ENCODE results near the gene SNAPC2. TPM values are rescaled to one million over a fixed set of nuclear protein-coding genes. Genes with fewer than 3 reads are reported as not detected.
A peak's percentile ranks its signal among the peaks of the same experiment; 100 is the strongest.
"Not testable (repeated sequence)": the region's sequence is repeated elsewhere in the genome, so short reads cannot be mapped to it uniquely, and the experiment has no call there.

SNAPC2 gene
- total and polyA plus RNA-seq, 4 donors, result 5.7 to 27.1 (median 16.1) TPM

DNA sequence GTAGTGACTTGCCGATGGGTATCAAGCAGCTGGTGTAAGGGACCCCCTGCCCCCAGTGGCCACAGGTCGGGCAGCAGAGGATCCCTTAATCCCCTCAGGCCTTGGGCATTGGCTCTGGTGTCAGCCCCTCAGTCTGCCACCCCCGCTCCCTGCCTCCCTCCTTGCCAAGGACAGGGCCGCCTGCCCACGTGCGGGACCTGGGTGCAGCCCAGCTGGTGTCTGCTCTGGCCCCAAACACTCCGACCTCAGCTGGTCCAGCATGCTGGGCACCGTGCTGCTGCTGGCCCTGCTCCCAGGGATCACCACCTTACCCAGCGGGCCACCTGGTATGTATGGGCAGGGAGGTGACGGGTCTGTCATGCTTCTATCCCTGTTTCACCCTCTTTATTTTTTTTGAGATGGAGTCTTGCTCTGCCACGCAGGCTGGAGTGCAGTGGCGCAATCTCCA lies 5.5 kb upstream of the SNAPC2 start, which contains the start of gene TGFBR3L:
TSS of gene TGFBR3L (plus strand) at position 233 of the 448 bp plus-strand sequence.
- no peak within 1 kb of the TSS for H3K4me3 ChIP-seq (ENCODE audit: low read depth, low read length)
- H3K27ac ChIP-seq (ENCODE audit: low read depth, low read length), result no peak within 1 kb of the TSS
- WGBS (ENCODE audit: insufficient coverage), result 75% methylated on average over 9 of the region's 12 CpGs
- H3K9me3 ChIP-seq (ENCODE audit: control insufficient read depth, insufficient read depth, low read length), result no peaks in the 10 kb centered on the region
- H3K36me3 ChIP-seq (ENCODE audit: control insufficient read depth, insufficient read depth, low read length), result peaks cover 54% of the 10 kb centered on the region
- H3K4me1 ChIP-seq (ENCODE audit: control insufficient read depth, insufficient read depth, low read length), result peaks cover 31% of the 10 kb centered on the region
- DNase-seq (ENCODE audit: low read depth in 4 of 6, low spot score in 6 of 6), result no peak
- peaks cover 44% of the 10 kb centered on the region for H3K27me3 ChIP-seq (ENCODE audit: control insufficient read depth, insufficient read depth, low read length)

DNA sequence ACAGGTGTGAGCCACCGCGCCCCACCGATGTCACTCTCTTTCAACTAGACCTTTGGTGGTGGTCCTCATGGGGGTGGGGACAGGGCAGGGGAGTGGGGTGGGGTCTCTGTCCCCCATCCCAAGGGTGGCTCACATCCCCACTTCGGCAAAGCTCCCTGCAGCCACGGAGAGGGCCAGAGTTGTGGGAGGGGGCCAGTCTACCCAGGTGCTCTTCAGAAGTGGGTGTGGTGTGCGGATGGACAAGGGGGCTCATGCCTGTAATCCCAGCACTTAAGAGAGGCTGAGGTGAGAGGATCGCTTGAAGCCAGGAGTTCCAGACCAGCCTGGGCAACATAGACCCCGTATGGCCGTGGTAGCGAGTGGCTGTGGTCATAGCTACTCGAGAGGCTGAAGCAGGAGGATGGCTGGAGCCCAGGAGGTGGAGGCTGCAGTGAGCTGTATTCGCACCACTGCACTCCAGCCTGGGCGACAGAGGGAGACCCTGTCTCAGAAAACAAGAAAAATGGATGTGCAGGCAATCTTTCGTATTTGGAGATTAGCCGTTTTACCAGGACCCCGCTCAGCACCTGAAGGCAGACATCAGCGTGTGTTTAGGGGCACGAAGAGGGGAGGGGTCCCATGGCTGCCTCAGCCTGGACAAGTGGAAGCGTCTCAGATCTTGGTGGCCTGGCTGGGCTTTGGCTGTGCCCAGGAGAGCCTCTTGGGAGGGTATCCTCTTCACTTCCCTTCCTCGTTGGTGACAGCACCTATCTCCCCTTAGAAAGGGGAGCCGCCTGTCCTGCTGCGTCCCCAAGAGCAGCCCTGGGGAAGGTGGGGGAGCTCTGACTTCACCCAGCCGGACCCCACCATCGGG lies 4.7 kb upstream of the SNAPC2 start:
- H3K4me1 ChIP-seq (ENCODE audit: control insufficient read depth, insufficient read depth, low read length), result peaks cover 36% of the 10 kb centered on the region
- peaks cover 47% of the 10 kb centered on the region for H3K27me3 ChIP-seq (ENCODE audit: control insufficient read depth, insufficient read depth, low read length)
- no peaks in the 10 kb centered on the region for H3K9me3 ChIP-seq (ENCODE audit: control insufficient read depth, insufficient read depth, low read length)
- no peak overlapping the region for H3K27ac ChIP-seq (ENCODE audit: low read depth, low read length)
- DNase-seq (ENCODE audit: low read depth in 4 of 6, low spot score in 6 of 6), result no peak
- H3K36me3 ChIP-seq (ENCODE audit: control insufficient read depth, insufficient read depth, low read length), result peaks cover 46% of the 10 kb centered on the region
- 58% methylated on average over 21 of the region's 24 CpGs for WGBS (ENCODE audit: insufficient coverage)
- H3K4me3 ChIP-seq (ENCODE audit: low read depth, low read length), result no peak overlapping the region

DNA sequence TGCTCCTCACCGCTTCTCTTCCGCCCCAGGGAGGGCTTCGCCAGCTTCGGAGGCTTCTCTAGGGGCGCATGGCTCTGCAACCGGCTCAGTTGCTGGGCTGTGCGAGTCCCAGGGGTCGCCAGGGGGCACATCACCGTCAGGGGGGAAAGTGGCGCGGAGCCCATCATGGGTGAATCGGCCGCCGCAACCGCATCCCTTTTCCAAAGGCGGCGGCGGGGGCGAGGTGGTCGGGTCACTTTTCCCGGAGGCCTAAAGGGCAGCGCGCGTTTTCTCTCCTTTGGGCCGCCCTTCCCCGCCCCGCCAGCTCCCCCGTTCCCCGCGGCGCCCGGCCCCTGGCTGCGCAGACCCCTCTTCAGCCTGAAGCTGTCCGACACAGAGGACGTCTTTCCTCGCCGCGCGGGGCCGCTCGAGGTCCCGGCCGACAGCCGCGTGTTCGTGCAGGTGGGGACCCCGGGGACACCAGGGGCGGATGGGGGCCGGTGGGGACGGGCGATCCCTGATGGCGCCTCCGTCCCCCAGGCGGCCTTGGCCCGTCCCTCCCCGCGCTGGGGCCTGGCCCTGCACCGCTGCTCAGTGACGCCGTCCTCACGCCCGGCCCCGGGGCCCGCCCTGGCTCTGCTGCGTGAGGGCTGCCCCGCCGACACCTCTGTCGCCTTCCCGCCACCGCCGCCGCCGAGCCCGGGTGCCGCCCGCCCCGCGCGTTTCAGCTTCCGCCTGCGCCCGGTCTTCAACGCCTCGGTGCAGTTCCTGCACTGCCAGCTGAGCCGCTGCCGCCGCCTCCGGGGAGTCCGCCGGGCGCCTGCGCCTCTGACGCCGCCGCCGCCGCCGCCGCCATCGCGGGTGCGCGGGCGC lies 3.8 kb upstream of the SNAPC2 start:
- no peaks in the 10 kb centered on the region for H3K9me3 ChIP-seq (ENCODE audit: control insufficient read depth, insufficient read depth, low read length)
- under 1% methylated on average over 104 of the region's 104 CpGs for WGBS (ENCODE audit: insufficient coverage)
- H3K4me1 ChIP-seq (ENCODE audit: control insufficient read depth, insufficient read depth, low read length), result peaks cover 43% of the 10 kb centered on the region
- H3K27ac ChIP-seq (ENCODE audit: low read depth, low read length), result no peak overlapping the region
- H3K4me3 ChIP-seq (ENCODE audit: low read depth, low read length), result no peak overlapping the region
- peaks cover 47% of the 10 kb centered on the region for H3K27me3 ChIP-seq (ENCODE audit: control insufficient read depth, insufficient read depth, low read length)
- no peak for DNase-seq (ENCODE audit: low read depth in 4 of 6, low spot score in 6 of 6)
- peaks cover 40% of the 10 kb centered on the region for H3K36me3 ChIP-seq (ENCODE audit: control insufficient read depth, insufficient read depth, low read length)

DNA sequence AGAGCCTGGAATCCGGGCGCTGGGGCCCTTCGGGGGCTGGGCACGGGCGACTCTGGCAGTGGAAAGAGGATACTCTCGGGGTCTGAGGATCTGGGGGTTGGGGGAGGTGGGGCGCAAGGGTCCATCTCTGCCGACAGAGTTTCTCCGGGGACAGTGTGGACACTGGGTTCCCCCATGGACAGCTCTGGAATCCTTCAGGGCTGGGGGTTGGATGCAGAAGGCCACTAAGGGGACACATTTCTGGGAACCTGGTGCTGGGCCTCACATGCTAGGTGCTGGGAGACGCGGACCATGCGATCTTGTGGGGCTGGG lies 3.2 kb upstream of the SNAPC2 start:
- H3K36me3 ChIP-seq (ENCODE audit: control insufficient read depth, insufficient read depth, low read length), result peaks cover 40% of the 10 kb centered on the region
- H3K27me3 ChIP-seq (ENCODE audit: control insufficient read depth, insufficient read depth, low read length), result peaks cover 47% of the 10 kb centered on the region
- H3K4me1 ChIP-seq (ENCODE audit: control insufficient read depth, insufficient read depth, low read length), result peaks cover 49% of the 10 kb centered on the region
- H3K4me3 ChIP-seq (ENCODE audit: low read depth, low read length), result no peak overlapping the region
- no peak for DNase-seq (ENCODE audit: low read depth in 4 of 6, low spot score in 6 of 6)
- WGBS (ENCODE audit: insufficient coverage), result 2% methylated on average over 12 of the region's 12 CpGs
- no peaks in the 10 kb centered on the region for H3K9me3 ChIP-seq (ENCODE audit: control insufficient read depth, insufficient read depth, low read length)
- no peak overlapping the region for H3K27ac ChIP-seq (ENCODE audit: low read depth, low read length)

GRCh38 chr19:7917267-7918061 lies 2.7 kb upstream of the SNAPC2 start:
- no peak overlapping the region for H3K27ac ChIP-seq (ENCODE audit: low read depth, low read length)
- H3K4me1 ChIP-seq (ENCODE audit: control insufficient read depth, insufficient read depth, low read length), result peaks cover 54% of the 10 kb centered on the region
- DNase-seq (ENCODE audit: low read depth in 4 of 6, low spot score in 6 of 6), result peak in 2 of 6 donors; percentile 38 to 56
- WGBS (ENCODE audit: insufficient coverage), result 1% methylated on average over 70 of the region's 71 CpGs
- peaks cover 40% of the 10 kb centered on the region for H3K36me3 ChIP-seq (ENCODE audit: control insufficient read depth, insufficient read depth, low read length)
- no peaks in the 10 kb centered on the region for H3K9me3 ChIP-seq (ENCODE audit: control insufficient read depth, insufficient read depth, low read length)
- peaks cover 47% of the 10 kb centered on the region for H3K27me3 ChIP-seq (ENCODE audit: control insufficient read depth, insufficient read depth, low read length)
- H3K4me3 ChIP-seq (ENCODE audit: low read depth, low read length), result no peak overlapping the region

- not testable (repeated sequence) for H3K27ac ChIP-seq (ENCODE audit: low read depth, low read length); H3K4me3 ChIP-seq (ENCODE audit: low read depth, low read length); DNase-seq (ENCODE audit: low read depth in 4 of 6, low spot score in 6 of 6); H3K9me3 ChIP-seq (ENCODE audit: control insufficient read depth, insufficient read depth, low read length)
- peaks cover 47% of the 10 kb centered on the region for H3K27me3 ChIP-seq (ENCODE audit: control insufficient read depth, insufficient read depth, low read length)
- peaks cover 59% of the 10 kb centered on the region for H3K4me1 ChIP-seq (ENCODE audit: control insufficient read depth, insufficient read depth, low read length)
- peaks cover 40% of the 10 kb centered on the region for H3K36me3 ChIP-seq (ENCODE audit: control insufficient read depth, insufficient read depth, low read length)
- WGBS (ENCODE audit: insufficient coverage), result 31% methylated on average over 17 of the region's 29 CpGs
These were observed 2.0 kb upstream of the SNAPC2 start for GRCh38 chr19:7918062-7918614.

DNA sequence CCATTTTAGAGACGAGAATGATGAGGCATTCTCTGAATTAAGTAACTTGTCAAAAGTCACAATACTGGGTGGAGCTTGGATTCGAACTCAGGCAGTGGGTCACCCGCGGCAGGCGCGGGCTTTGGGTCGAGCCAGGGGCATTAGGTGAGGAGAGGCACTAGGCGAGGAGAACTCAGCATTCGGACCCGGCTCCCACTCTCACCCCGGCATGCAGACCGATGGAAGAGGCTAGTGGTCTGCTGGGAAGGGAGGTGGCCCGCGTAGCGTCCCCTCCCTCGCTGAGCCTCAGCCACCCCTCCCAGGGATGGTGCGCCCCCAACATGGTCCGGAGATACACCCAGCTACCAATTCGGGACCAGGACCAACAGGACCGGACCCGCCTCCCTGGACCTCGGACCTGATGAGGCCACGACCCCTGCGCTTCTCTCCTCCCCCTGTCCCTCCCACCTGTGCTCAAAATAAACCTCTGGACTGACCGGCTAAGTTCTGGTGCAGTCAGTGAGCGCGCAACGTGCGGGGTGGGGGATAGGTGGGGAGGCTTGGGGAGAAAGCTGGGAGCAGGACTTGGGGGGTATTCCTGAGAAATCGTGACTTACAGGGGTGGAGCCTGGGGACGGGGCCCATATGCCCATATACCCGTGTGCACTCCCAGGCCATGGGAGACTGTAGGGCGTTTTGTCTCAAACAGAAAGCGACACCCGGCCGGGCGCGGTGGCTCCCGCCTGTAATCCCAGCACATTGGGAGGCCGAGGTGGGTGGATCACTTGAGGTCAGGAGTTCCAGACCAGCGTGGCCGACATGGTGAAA lies 1.3 kb upstream of the SNAPC2 start:
- Histone ChIP-seq H3K36me3 (ENCODE audit: control insufficient read depth, insufficient read depth, low read length) (peaks cover 40% of the 10 kb centered on the region), H3K4me3 (ENCODE audit: low read depth, low read length) (no peak overlapping the region), H3K9me3 (ENCODE audit: control insufficient read depth, insufficient read depth, low read length) (no peaks in the 10 kb centered on the region), H3K27ac (ENCODE audit: low read depth, low read length) (no peak overlapping the region), H3K4me1 (ENCODE audit: control insufficient read depth, insufficient read depth, low read length) (peaks cover 62% of the 10 kb centered on the region), H3K27me3 (ENCODE audit: control insufficient read depth, insufficient read depth, low read length) (peaks cover 46% of the 10 kb centered on the region)
- WGBS (ENCODE audit: insufficient coverage), result 55% methylated on average over 35 of the region's 42 CpGs
- no peak for DNase-seq (ENCODE audit: low read depth in 4 of 6, low spot score in 6 of 6)

- WGBS (ENCODE audit: insufficient coverage), result 1% methylated on average over 50 of the region's 62 CpGs
- Histone ChIP-seq H3K4me1 (ENCODE audit: control insufficient read depth, insufficient read depth, low read length) (peaks cover 72% of the 10 kb centered on the region), H3K27ac (ENCODE audit: low read depth, low read length) (peak overlapping the region; percentile 75), H3K9me3 (ENCODE audit: control insufficient read depth, insufficient read depth, low read length) (no peaks in the 10 kb centered on the region), H3K27me3 (ENCODE audit: control insufficient read depth, insufficient read depth, low read length) (peaks cover 36% of the 10 kb centered on the region), H3K4me3 (ENCODE audit: low read depth, low read length) (peak overlapping the region; percentile 52), H3K36me3 (ENCODE audit: control insufficient read depth, insufficient read depth, low read length) (peaks cover 41% of the 10 kb centered on the region)
- DNase-seq (ENCODE audit: low read depth in 4 of 6, low spot score in 6 of 6), result peak; percentile 76 to 99 (median 94)
These were observed 572 bp downstream of the SNAPC2 start for GRCh38 chr19:7920519-7921301.
